Spinal cord (tissue), 10 donors: Measurements from ENCODE around the gene CGB2. TPM values are rescaled to one million over a fixed set of nuclear protein-coding genes. Genes with fewer than 3 reads are reported as not detected.
"Not testable (repeated sequence)": the region's sequence is repeated elsewhere in the genome, so short reads cannot be mapped to it uniquely, and the experiment has no call there.

Experiments used
- DNase-seq, 6 donors: peaks; one replicate each; pipeline versions ENCODE4 v3.0.0 to v3.0.0-alpha.2; 2013 to 2015; ENCODE audit warnings: low spot score in 6 of 6, low read depth in 4 of 6
- H3K27ac ChIP-seq: one replicate; pipeline ENCODE4 v1.5.1; 2013; ENCODE audit warnings: low read depth, low read length, control low read depth
- H3K27me3 ChIP-seq: one replicate; pipeline ENCODE4 v1.6.1; 2013; ENCODE audit warnings: low read length; ENCODE audit not compliant: control insufficient read depth, insufficient read depth
- H3K36me3 ChIP-seq: one replicate; pipeline ENCODE4 v1.6.1; 2013; ENCODE audit warnings: low read length; ENCODE audit not compliant: control insufficient read depth, insufficient read depth
- H3K4me1 ChIP-seq: one replicate; pipeline ENCODE4 v1.6.1; 2013; ENCODE audit warnings: low read length; ENCODE audit not compliant: control insufficient read depth, insufficient read depth
- H3K4me3 ChIP-seq: one replicate; pipeline ENCODE4 v1.5.1; 2013; ENCODE audit warnings: low read depth, low read length, control low read depth
- H3K9me3 ChIP-seq: one replicate; pipeline ENCODE4 v1.6.1; 2013; ENCODE audit warnings: low read length; ENCODE audit not compliant: control insufficient read depth, insufficient read depth
- WGBS: methylation state at CpG from one replicate; pipeline ENCODE4 v1.1.5; 2013; ENCODE audit warnings: missing lambda C conversion rate; ENCODE audit not compliant: insufficient coverage; 5-methylcytosine and 5-hydroxymethylcytosine counted together
- polyA plus RNA-seq, 2 donors: library from polyadenylated mRNA; unstranded; fragments of 120-200 nt; gene quantifications; one replicate each; pipeline ENCODE4 v1.2.1, GENCODE V29; 2013; ENCODE audit not compliant: insufficient read length in 2 of 2
- small RNA-seq: library from RNA; depleted of rRNA; stranded (forward); fragments of <200 nt; gene quantifications from one replicate; pipeline ENCODE3, GENCODE V24; 2014; ENCODE audit warnings: low replicate concordance
- total RNA-seq, 2 donors: library from RNA; depleted of rRNA in 1 of 2; stranded (reverse); fragments of 120-200 nt in 1 of 2; fragments of >200 nt in 1 of 2; gene quantifications; one replicate each; pipeline versions ENCODE4 v1.2.3 to v1.2.4, GENCODE V29; 2013 to 2014
- donor health status: healthy.

CGB2 gene
- total and polyA plus RNA-seq, 4 donors: not detected

GRCh38 chr19:49073514-49074378 is 42.1 kb downstream of the CGB2 start:
- Histone ChIP-seq H3K9me3 (no peaks in the 10 kb centered on the region), H3K27ac (no peak overlapping the region), H3K4me3 (no peak overlapping the region), H3K36me3 (no peaks in the 10 kb centered on the region), H3K4me1 (no peaks in the 10 kb centered on the region), H3K27me3 (peaks cover 47% of the 10 kb centered on the region)
- no peak for DNase-seq
- 76% methylated on average over 17 of the region's 23 CpGs for WGBS

DNA sequence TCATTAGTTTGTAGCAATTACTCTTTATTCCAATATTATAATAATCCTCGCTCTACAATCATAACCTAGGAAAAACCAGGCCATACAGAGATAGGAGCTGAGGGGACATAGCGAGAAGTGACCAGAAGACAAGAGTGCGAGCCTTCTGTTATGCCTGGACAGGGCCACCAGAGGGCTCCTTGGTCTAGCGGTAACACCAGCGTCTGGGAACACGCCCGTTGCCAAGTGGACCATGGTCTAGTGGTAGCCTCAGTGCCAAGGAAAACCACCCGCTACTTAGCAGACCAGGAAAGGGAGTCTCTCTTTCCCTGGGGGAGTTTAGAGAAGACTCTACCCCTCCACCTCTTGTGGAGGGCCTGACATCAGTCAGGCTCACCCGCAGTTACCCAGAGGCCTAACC is 43.2 kb downstream of the CGB2 start:
- 20% methylated on average over 6 of the region's 9 CpGs for WGBS
- DNase-seq: peak in 2 of 6 donors; percentile 61 to 67
- H3K4me1 ChIP-seq, H3K4me3 ChIP-seq, H3K9me3 ChIP-seq, H3K36me3 ChIP-seq, H3K27ac ChIP-seq: not testable (repeated sequence)
- H3K27me3 ChIP-seq: peaks cover 41% of the 10 kb centered on the region

GRCh38 chr19:49080392-49080791 is 48.7 kb downstream of the CGB2 start:
- Histone ChIP-seq H3K4me1 (peaks cover 6% of the 10 kb centered on the region), H3K27me3 (no peaks in the 10 kb centered on the region), H3K36me3 (no peaks in the 10 kb centered on the region), H3K9me3 (no peaks in the 10 kb centered on the region), H3K4me3 (no peak overlapping the region), H3K27ac (no peak overlapping the region)
- WGBS: 100% methylated on average over 2 of the region's 4 CpGs
- DNase-seq: no peak

DNA sequence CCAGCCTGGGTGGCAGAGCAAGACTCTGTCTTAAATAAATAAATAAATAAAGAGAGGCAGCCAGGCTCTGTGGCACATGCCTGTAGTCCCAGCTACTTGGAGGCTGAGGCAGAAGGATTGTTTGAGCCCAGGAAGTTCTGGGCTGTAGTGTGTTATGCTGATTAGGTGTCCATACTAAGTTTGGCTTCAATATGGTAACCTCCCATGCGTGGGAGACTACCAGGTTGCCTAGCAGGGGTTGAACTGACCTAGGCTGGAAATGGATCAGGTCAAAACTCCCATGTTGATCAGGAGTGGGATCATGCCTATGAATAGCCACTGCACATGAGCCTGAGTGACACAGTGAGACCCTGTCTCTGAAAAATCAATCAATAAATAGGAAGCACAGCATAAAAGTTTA is 49.6 kb downstream of the CGB2 start:
- WGBS: 70% methylated on average over 1 of the region's 1 CpG
- Histone ChIP-seq H3K27me3 (no peaks in the 10 kb centered on the region), H3K9me3 (no peaks in the 10 kb centered on the region), H3K4me1 (peaks cover 12% of the 10 kb centered on the region), H3K27ac (no peak overlapping the region), H3K36me3 (peaks cover 1% of the 10 kb centered on the region), H3K4me3 (no peak overlapping the region)
- DNase-seq: no peak

Small RNAs within 50 kb of the gene (small RNA-seq; reads per million reads assigned to genes)
- 0.06 reads per million for gene MIR6798
- not detected for gene RN7SL708P

Other genes starting within 250 kb of the CGB2 start
- gene BCAT2, start 220.9 kb upstream of the CGB2 start, total RNA-seq: 10 to 100 TPM; 14.6 to 39.5 TPM
- gene BCAT2, start 220.9 kb upstream of the CGB2 start, polyA plus RNA-seq: 10 to 100 TPM; 26.5 to 36.6 TPM
- gene HSD17B14, start 195.4 kb upstream of the CGB2 start, total RNA-seq: 10 to 100 TPM in 1 of 2 donors, 1 to 10 TPM in 1; 6.9 to 25.5 TPM
- gene HSD17B14, start 195.4 kb upstream of the CGB2 start, polyA plus RNA-seq: 10 to 100 TPM; 15.7 to 19.4 TPM
- gene PLEKHA4, start 163.3 kb upstream of the CGB2 start, total RNA-seq: 10 to 100 TPM; 11.6 to 32.3 TPM
- 10 to 100 TPM; 17.3 to 43.0 TPM for gene PLEKHA4, start 163.3 kb upstream of the CGB2 start, polyA plus RNA-seq
- 10 to 100 TPM; 30.6 to 42.5 TPM for gene PPP1R15A, start 159.5 kb upstream of the CGB2 start, total RNA-seq
- 10 to 100 TPM; 26.6 to 33.4 TPM for gene PPP1R15A, start 159.5 kb upstream of the CGB2 start, polyA plus RNA-seq
- under 1 TPM; 0.20 to 0.50 TPM for gene TULP2, start 133.1 kb upstream of the CGB2 start, total RNA-seq
- gene TULP2, start 133.1 kb upstream of the CGB2 start, polyA plus RNA-seq: 1 to 10 TPM in 1 of 2 donors, under 1 TPM in 1; 0.84 to 1.4 TPM
- gene NUCB1, start 131.6 kb upstream of the CGB2 start, total RNA-seq: 100 to 1,000 TPM in 1 of 2 donors, 10 to 100 TPM in 1; 94.4 to 149 TPM
- 100 to 1,000 TPM; 166 to 213 TPM for gene NUCB1, start 131.6 kb upstream of the CGB2 start, polyA plus RNA-seq
- gene DHDH, start 98.2 kb upstream of the CGB2 start, total RNA-seq: 1 to 10 TPM in 1 of 2 donors, under 1 TPM in 1; 0.59 to 1.4 TPM
- 1 to 10 TPM; 2.7 to 4.6 TPM for gene DHDH, start 98.2 kb upstream of the CGB2 start, polyA plus RNA-seq
- gene BAX, start 77.0 kb upstream of the CGB2 start, total RNA-seq: 10 to 100 TPM; 23.5 to 40.4 TPM
- 10 to 100 TPM; 86.0 to 91.3 TPM for gene BAX, start 77.0 kb upstream of the CGB2 start, polyA plus RNA-seq
- 1,000 to 10,000 TPM in 1 of 2 donors, 100 to 1,000 TPM in 1; 830 to 1,568 TPM for gene FTL, start 66.6 kb upstream of the CGB2 start, total RNA-seq
- 1,000 to 10,000 TPM; 1,197 to 1,255 TPM for gene FTL, start 66.6 kb upstream of the CGB2 start, polyA plus RNA-seq
- 10 to 100 TPM; 22.0 to 30.9 TPM for gene GYS1, start 38.6 kb upstream of the CGB2 start, total RNA-seq
- gene GYS1, start 38.6 kb upstream of the CGB2 start, polyA plus RNA-seq: 10 to 100 TPM; 35.4 to 47.5 TPM
- 100 to 1,000 TPM in 1 of 2 donors, 10 to 100 TPM in 1; 80.4 to 101 TPM for gene RUVBL2, start 38.0 kb upstream of the CGB2 start, total RNA-seq
- gene RUVBL2, start 38.0 kb upstream of the CGB2 start, polyA plus RNA-seq: 100 to 1,000 TPM; 106 to 109 TPM
- not detected for gene LHB, start 14.8 kb upstream of the CGB2 start, total RNA-seq
- under 1 TPM in 1 of 2 donors, not detected in 1; 0.32 TPM for gene LHB, start 14.8 kb upstream of the CGB2 start, polyA plus RNA-seq
- under 1 TPM in 1 of 2 donors, not detected in 1; 0.72 TPM for gene CGB3, start 7.6 kb upstream of the CGB2 start, total RNA-seq
- under 1 TPM in 1 of 2 donors, not detected in 1; 0.73 TPM for gene CGB3, start 7.6 kb upstream of the CGB2 start, polyA plus RNA-seq
- gene CGB1, start 5.0 kb downstream of the CGB2 start, total RNA-seq: not detected
- gene CGB1, start 5.0 kb downstream of the CGB2 start, polyA plus RNA-seq: not detected
- gene CGB5, start 12.0 kb downstream of the CGB2 start, total RNA-seq: 1 to 10 TPM in 1 of 2 donors, not detected in 1; 1.4 TPM
- not detected for gene CGB5, start 12.0 kb downstream of the CGB2 start, polyA plus RNA-seq
- gene CGB8, start 17.2 kb downstream of the CGB2 start, total RNA-seq: under 1 TPM in 1 of 2 donors, not detected in 1; 0.72 TPM
- not detected for gene CGB8, start 17.2 kb downstream of the CGB2 start, polyA plus RNA-seq
- gene CGB7, start 25.9 kb downstream of the CGB2 start, total RNA-seq: under 1 TPM in 1 of 2 donors, not detected in 1; 0.17 TPM
- under 1 TPM; 0.16 to 0.29 TPM for gene CGB7, start 25.9 kb downstream of the CGB2 start, polyA plus RNA-seq
- under 1 TPM in 1 of 2 donors, not detected in 1; 0.83 TPM for gene NTF4, start 32.9 kb downstream of the CGB2 start, total RNA-seq
- not detected for gene NTF4, start 32.9 kb downstream of the CGB2 start, polyA plus RNA-seq
- not detected for gene KCNA7, start 40.8 kb downstream of the CGB2 start, total RNA-seq
- under 1 TPM in 1 of 2 donors, not detected in 1; 0.08 TPM for gene KCNA7, start 40.8 kb downstream of the CGB2 start, polyA plus RNA-seq
- gene SNRNP70, start 53.6 kb downstream of the CGB2 start, total RNA-seq: 100 to 1,000 TPM; 125 to 241 TPM
- 100 to 1,000 TPM; 345 to 463 TPM for gene SNRNP70, start 53.6 kb downstream of the CGB2 start, polyA plus RNA-seq
- 10 to 100 TPM; 20.7 to 23.5 TPM for gene LIN7B, start 82.5 kb downstream of the CGB2 start, total RNA-seq
- 10 to 100 TPM; 56.8 to 62.7 TPM for gene LIN7B, start 82.5 kb downstream of the CGB2 start, polyA plus RNA-seq
- 1 to 10 TPM in 1 of 2 donors, under 1 TPM in 1; 0.40 to 3.1 TPM for gene C19orf73, start 87.3 kb downstream of the CGB2 start, total RNA-seq
- gene C19orf73, start 87.3 kb downstream of the CGB2 start, polyA plus RNA-seq: 1 to 10 TPM; 2.3 to 3.1 TPM
- gene PPFIA3, start 87.7 kb downstream of the CGB2 start, total RNA-seq: 10 to 100 TPM; 21.1 to 29.0 TPM
- 10 to 100 TPM; 83.1 to 92.2 TPM for gene PPFIA3, start 87.7 kb downstream of the CGB2 start, polyA plus RNA-seq
- 10 to 100 TPM in 1 of 2 donors, 1 to 10 TPM in 1; 1.5 to 10.5 TPM for gene HRC, start 123.5 kb downstream of the CGB2 start, total RNA-seq
- 1 to 10 TPM; 2.7 to 2.8 TPM for gene HRC, start 123.5 kb downstream of the CGB2 start, polyA plus RNA-seq
- 10 to 100 TPM in 1 of 2 donors, 1 to 10 TPM in 1; 9.2 to 11.7 TPM for gene TRPM4, start 125.9 kb downstream of the CGB2 start, total RNA-seq
- 10 to 100 TPM; 18.5 to 30.7 TPM for gene TRPM4, start 125.9 kb downstream of the CGB2 start, polyA plus RNA-seq